Upper lobe of left lung (tissue), 4 donors: ENCODE measurements around the gene NKX2-3.

Source experiments
- POLR2AphosphoS5 ChIP-seq, 2 donors: sonication (generic); formaldehyde crosslinking; IDR thresholded peaks; one replicate each; pipeline ENCODE4 v1.5.1; 2017; ENCODE audit warnings: antibody characterized with exemption in 2 of 2
- TF ChIP-seq, protein P1 (sequence below), 6 experiments: fragments of 450-650 bp in 4 of 6; fragments of 200-600 bp in 2 of 6; sonication (generic) in 2 of 6; IDR thresholded peaks; one replicate each; pipeline ENCODE4 v1.5.1; 2016 to 2019; ENCODE audit warnings: antibody characterized with exemption in 6 of 6

DNA sequence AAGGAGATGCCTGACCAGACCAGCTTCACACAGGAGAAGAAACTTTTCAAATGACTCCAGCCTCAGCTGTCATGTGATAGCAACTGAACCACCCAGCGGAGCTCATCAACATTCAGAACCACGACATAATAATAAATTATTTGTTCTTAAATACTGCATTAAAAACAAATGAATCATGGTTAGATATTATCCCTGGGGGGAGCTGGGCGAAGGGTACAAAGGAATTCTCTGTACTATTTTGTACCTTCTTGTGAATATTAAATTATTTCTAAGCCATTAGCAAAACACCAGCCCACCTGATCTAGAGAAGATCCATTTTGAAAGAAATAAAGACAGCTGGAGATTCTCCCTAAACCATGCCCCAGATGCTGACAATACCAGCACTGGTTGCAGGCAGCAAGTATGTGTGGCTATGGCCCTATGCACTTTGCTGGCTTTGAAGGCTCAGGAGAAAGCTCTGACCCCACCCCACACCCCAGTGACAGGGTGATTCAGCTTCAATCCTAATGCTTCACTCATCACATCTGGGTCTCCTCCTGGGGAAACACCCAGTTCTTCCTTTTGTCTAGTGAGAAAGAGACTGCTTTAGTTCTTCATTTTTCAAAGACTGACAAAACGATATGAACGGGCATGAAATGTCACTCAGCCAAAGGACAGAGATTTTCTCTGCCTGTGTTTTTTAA is 45.5 kb upstream of the NKX2-3 start:
- no peak for TF ChIP-seq POLR2AphosphoS5 (IDR thresholded peaks at IDR 0.05)
- TF ChIP-seq, protein P1, sequence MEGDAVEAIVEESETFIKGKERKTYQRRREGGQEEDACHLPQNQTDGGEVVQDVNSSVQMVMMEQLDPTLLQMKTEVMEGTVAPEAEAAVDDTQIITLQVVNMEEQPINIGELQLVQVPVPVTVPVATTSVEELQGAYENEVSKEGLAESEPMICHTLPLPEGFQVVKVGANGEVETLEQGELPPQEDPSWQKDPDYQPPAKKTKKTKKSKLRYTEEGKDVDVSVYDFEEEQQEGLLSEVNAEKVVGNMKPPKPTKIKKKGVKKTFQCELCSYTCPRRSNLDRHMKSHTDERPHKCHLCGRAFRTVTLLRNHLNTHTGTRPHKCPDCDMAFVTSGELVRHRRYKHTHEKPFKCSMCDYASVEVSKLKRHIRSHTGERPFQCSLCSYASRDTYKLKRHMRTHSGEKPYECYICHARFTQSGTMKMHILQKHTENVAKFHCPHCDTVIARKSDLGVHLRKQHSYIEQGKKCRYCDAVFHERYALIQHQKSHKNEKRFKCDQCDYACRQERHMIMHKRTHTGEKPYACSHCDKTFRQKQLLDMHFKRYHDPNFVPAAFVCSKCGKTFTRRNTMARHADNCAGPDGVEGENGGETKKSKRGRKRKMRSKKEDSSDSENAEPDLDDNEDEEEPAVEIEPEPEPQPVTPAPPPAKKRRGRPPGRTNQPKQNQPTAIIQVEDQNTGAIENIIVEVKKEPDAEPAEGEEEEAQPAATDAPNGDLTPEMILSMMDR (IDR thresholded peaks at IDR 0.05): no peak
